Glutamatergic neuron (in vitro differentiated cells): ENCODE data around the gene TUBGCP6. TPM values are rescaled to one million over a fixed set of nuclear protein-coding genes. Genes with fewer than 3 reads are reported as not detected.

ENCODE experiments used
- DNase-seq: peaks from one replicate; pipeline ENCODE4 v3.0.0; 2022
- H3K27ac Mint-ChIP-seq: one replicate; pipeline ENCODE4 v1.8.0; 2020; ENCODE audit warnings: mild to moderate bottlenecking, mixed read lengths, inconsistent platforms; ENCODE audit not compliant: unreplicated experiment
- H3K27me3 Mint-ChIP-seq: one replicate; pipeline ENCODE4 v1.8.0; 2020; ENCODE audit warnings: mild to moderate bottlenecking, moderate library complexity, mixed read lengths, inconsistent platforms; ENCODE audit not compliant: unreplicated experiment
- H3K36me3 Mint-ChIP-seq: one replicate; pipeline ENCODE4 v1.8.0; 2020; ENCODE audit warnings: mild to moderate bottlenecking, mixed read lengths, inconsistent platforms; ENCODE audit not compliant: unreplicated experiment
- H3K4me1 Mint-ChIP-seq: one replicate; pipeline ENCODE4 v1.8.0; 2020; ENCODE audit warnings: mild to moderate bottlenecking, low read depth, mixed read lengths, inconsistent platforms; ENCODE audit not compliant: unreplicated experiment
- H3K4me3 Mint-ChIP-seq: one replicate; pipeline ENCODE4 v1.8.0; 2020; ENCODE audit warnings: mild to moderate bottlenecking, mixed read lengths, inconsistent platforms; ENCODE audit not compliant: unreplicated experiment
- H3K9me3 Mint-ChIP-seq: one replicate; pipeline ENCODE4 v1.8.0; 2020; ENCODE audit warnings: mild to moderate bottlenecking, moderate library complexity, mixed read lengths, inconsistent platforms; ENCODE audit not compliant: unreplicated experiment
- CTCF ChIP-seq: fragments of 200-600 bp; sonication (generic); IDR thresholded peaks from one replicate; pipeline ENCODE4 v1.5.0; 2021; ENCODE audit not compliant: partially characterized antibody, unreplicated experiment
- total RNA-seq: library from RNA; stranded (reverse); fragmentation: NEBNext Ultra II Directional; extraction: Animal tissue kit (Norgen Biotek cat#: 25700); gene quantifications from one replicate; pipeline ENCODE4 v1.2.1, GENCODE V29; 2021; ENCODE audit not compliant: unreplicated experiment

The TUBGCP6 gene
- total RNA-seq, 1 donor from 2014 or later: 51.0 TPM

DNA sequence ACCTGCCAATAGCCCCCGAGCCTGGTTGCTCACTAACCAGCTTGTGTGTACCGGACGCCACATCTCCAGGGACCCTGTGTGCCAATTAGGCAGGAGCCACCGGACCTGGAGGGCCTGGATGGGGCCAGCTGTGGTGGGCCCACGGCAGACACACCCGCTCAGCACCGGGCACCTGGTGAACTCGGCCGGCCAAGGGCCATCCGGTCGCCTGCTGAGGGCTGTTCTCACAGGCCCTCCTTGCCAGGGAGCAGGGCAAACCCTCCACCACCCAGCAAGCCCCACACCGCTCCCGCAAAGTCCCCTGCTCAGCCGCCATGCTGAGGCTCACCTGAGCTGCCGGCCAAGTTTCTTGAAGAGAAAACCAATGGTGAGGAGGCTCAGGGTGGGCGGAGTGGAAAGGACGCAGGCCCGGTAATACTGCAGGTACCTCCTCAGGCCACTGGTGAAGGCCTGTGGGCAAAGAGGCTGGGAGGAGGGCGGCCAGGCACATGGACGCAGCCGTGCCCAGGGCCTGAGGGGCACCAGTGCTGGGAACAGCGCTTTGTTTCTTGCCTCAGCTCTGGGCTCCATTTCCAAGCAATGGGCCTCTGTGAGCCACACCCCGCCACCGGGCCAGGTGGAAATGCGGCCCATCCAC lies 17.1 kb downstream of the TUBGCP6 start:
- H3K27ac Mint-ChIP-seq: no peak overlapping the region

DNA sequence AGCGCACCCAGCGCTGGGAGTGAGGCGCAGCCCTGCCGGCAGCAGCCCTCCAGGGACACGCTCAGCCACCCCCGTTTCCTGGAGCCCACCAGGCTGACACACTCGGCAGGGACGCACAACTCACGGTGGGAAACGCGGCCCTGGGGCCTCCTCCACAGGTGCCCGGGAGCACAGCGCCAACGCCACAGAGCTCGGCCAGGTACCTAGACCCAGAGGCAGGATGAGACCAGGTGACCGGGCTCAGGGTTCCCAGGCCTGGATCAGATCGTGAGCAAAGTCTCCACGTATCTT lies 18.0 kb downstream of the TUBGCP6 start:
- no peak overlapping the region for H3K27ac Mint-ChIP-seq
- H3K36me3 Mint-ChIP-seq: no peaks in the 10 kb centered on the region
- TF ChIP-seq CTCF: no peak
- peaks cover 13% of the 10 kb centered on the region for H3K9me3 Mint-ChIP-seq
- no peak overlapping the region for H3K4me3 Mint-ChIP-seq
- H3K27me3 Mint-ChIP-seq: peaks cover 9% of the 10 kb centered on the region
- peak; percentile 11 for DNase-seq
- H3K4me1 Mint-ChIP-seq: peaks cover 1% of the 10 kb centered on the region

More for the DNA sequence above, 17.1 kb downstream of the TUBGCP6 start:
- DNase-seq: no peak
- TF ChIP-seq CTCF: no peak
- H3K27me3 Mint-ChIP-seq: peaks cover 9% of the 10 kb centered on the region
- H3K9me3 Mint-ChIP-seq: peaks cover 13% of the 10 kb centered on the region
- peaks cover 1% of the 10 kb centered on the region for H3K4me1 Mint-ChIP-seq
- H3K36me3 Mint-ChIP-seq: no peaks in the 10 kb centered on the region
- H3K4me3 Mint-ChIP-seq: no peak overlapping the region

GRCh38 chr22:50226063-50226874 lies 18.6 kb downstream of the TUBGCP6 start:
- Mint-ChIP-seq H3K36me3 (no peaks in the 10 kb centered on the region), H3K4me3 (no peak overlapping the region), H3K27me3 (peaks cover 9% of the 10 kb centered on the region), H3K4me1 (peaks cover 1% of the 10 kb centered on the region), H3K27ac (no peak overlapping the region), H3K9me3 (peaks cover 13% of the 10 kb centered on the region)
- DNase-seq: peak; percentile 11
- TF ChIP-seq CTCF: no peak

GRCh38 chr22:50225200-50225969 lies 19.4 kb downstream of the TUBGCP6 start:
- H3K27me3 Mint-ChIP-seq: peaks cover 11% of the 10 kb centered on the region
- no peak overlapping the region for H3K27ac Mint-ChIP-seq
- H3K4me1 Mint-ChIP-seq: peaks cover 1% of the 10 kb centered on the region
- DNase-seq: peak; percentile 30
- H3K9me3 Mint-ChIP-seq: peaks cover 15% of the 10 kb centered on the region
- H3K36me3 Mint-ChIP-seq: no peaks in the 10 kb centered on the region
- TF ChIP-seq CTCF: no peak
- H3K4me3 Mint-ChIP-seq: no peak overlapping the region
